ENCODE measurements around the gene TMEM255B. TPM values are rescaled to one million over a fixed set of nuclear protein-coding genes. Genes with fewer than 3 reads are reported as not detected.
"Not testable (repeated sequence)": the region's sequence is repeated elsewhere in the genome, so short reads cannot be mapped to it uniquely, and the experiment has no call there.

TMEM255B gene
- total and polyA plus RNA-seq, 5 donors = 6.2 to 9.9 (median 8.8) TPM

DNA sequence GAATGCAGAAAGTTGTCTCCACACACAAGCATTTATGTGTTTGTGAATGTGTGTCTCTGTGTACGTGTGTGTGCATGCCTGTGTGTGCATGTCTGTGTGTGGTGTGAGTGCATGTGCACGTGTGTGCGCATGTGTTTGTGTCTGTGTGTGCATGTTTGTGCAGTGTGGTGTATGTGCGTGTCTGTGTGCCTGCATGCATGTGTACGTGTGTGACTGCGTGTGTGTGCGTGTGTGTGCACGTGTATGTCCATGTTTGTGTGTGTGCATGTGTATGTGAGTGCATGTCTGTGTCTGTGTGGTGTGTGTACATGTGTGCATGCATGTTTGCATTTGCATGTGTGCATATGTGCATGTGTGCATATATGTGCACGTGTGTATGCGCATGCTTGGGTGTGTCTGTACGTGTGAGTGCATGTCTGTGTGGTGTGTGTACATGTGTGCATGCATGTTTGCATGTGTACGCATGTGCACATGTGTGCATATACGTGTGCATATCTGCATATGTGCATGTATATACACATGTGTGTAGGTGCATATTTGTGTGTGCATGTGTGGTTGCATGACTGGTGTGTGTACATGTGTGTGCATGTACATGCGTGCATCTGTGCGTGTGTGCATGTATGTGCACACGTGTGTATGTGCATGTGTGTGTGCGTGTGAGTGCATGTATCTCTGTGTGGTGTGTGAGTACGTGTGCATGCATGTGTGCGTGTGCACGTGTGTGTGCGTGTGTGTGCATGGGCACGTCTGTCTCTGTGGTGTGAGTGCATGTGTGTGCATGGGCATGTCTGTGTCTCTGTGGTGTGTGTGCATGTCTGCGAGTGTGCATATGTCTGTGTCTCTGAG, 8.2 kb upstream of the TMEM255B start:
- intact Hi-C loops (cut with DNase I) = no loop called here
- no peaks in the 10 kb centered on the region for H3K27me3 ChIP-seq (ENCODE audit: control insufficient read depth, insufficient read depth)
- no peaks in the 10 kb centered on the region for H3K9me3 ChIP-seq (ENCODE audit: control insufficient read depth, low read length)
- no peaks in the 10 kb centered on the region for H3K4me1 ChIP-seq (ENCODE audit: control insufficient read depth, insufficient read depth, low read length)
- no peak overlapping the region for H3K27ac ChIP-seq (ENCODE audit: low read length)
- WGBS = 92% methylated on average over 23 of the region's 23 CpGs
- ATAC-seq = no peak
- peak in 1 of 3 donors; percentile 18 for DNase-seq
- no peak overlapping the region for H3K4me3 ChIP-seq (ENCODE audit: low read length)

DNA sequence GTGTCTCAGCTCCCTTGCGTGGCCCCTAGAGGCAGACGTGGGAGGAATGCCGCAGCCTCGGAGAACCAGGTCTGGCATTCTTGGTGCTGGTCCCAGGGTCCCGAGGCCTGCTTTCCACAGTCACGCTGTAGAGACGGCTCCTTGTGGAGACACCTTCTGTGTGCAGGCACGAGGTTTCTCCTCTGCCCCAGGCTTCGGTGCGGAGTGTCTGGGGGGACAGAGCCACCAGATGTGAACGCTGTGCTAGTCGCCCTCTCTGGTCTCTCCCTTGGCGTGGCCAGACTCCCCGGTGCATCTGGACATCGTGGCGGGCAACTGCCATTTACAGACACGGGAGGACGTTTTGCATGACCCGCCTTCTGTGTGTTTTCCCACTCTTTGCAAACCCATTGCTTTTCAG, 7.5 kb upstream of the TMEM255B start:
- no peaks in the 10 kb centered on the region for H3K27me3 ChIP-seq (ENCODE audit: control insufficient read depth, insufficient read depth)
- H3K4me1 ChIP-seq (ENCODE audit: control insufficient read depth, insufficient read depth, low read length) = no peaks in the 10 kb centered on the region
- peak in 1 of 3 donors; percentile 30 for DNase-seq
- ATAC-seq = no peak
- no peak overlapping the region for H3K4me3 ChIP-seq (ENCODE audit: low read length)
- H3K9me3 ChIP-seq (ENCODE audit: control insufficient read depth, low read length) = no peaks in the 10 kb centered on the region
- no peak overlapping the region for H3K27ac ChIP-seq (ENCODE audit: low read length)
- intact Hi-C loops (cut with DNase I) = no loop called here
- 95% methylated on average over 19 of the region's 19 CpGs for WGBS

DNA sequence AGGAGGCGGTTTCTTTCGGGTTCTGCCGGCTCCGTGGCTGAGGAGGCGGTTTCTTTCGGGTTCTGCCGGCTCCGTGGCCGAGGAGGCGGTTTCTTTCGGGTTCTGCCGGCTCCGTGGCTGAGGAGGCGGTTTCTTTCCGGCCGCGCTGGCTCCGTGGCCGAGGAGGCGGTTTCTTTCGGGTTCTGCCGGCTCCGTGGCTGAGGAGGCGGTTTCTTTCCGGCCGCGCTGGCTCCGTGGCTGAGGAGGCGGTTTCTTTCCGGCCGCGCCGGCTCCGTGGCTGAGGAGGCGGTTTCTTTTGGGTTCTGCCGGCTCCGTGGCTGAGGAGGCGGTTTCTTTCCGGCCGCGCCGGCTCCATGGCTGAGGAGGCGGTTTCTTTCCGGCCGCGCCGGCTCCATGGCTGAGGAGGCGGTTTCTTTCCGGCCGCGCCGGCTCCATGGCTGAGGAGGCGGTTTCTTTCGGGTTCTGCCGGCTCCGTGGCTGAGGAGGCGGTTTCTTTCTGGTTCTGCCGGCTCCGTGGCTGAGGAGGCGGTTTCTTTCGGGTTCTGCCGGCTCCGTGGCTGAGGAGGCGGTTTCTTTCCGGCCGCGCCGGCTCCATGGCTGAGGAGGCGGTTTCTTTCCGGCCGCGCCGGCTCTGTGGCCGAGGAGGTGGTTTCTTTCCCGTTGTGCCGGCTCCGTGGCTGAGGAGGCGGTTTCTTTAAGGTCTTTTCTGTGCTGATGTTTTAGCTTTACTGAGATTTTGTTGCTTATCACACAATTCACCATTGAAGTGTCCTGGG, 6.6 kb upstream of the TMEM255B start:
- H3K27me3 ChIP-seq (ENCODE audit: control insufficient read depth, insufficient read depth); H3K27ac ChIP-seq (ENCODE audit: low read length); intact Hi-C loops (cut with DNase I); H3K9me3 ChIP-seq (ENCODE audit: control insufficient read depth, low read length); H3K4me1 ChIP-seq (ENCODE audit: control insufficient read depth, insufficient read depth, low read length); DNase-seq; ATAC-seq; H3K4me3 ChIP-seq (ENCODE audit: low read length): not testable (repeated sequence)
- WGBS = 96% methylated on average over 61 of the region's 78 CpGs

DNA sequence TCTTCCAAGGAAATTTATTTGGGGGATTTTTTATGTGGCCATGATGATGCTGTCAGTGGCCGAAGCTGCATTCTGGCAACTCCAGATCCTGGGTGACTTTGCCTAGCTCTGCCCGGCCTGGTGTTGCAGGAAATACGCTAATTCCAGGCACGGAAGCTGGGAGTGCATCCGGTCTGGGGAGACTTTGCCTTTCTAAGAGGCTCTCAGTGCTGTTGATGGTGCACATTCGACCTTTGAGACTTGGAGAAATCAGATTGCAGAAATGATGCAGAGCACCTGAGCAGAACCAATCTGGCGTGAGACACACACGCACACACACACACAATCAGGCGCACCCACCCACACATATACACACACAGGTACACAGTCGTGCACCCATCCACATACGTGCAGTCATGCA, 5.9 kb upstream of the TMEM255B start:
- Histone ChIP-seq H3K9me3 (ENCODE audit: control insufficient read depth, low read length) (no peaks in the 10 kb centered on the region), H3K27ac (ENCODE audit: low read length) (no peak overlapping the region), H3K4me3 (ENCODE audit: low read length) (no peak overlapping the region), H3K27me3 (ENCODE audit: control insufficient read depth, insufficient read depth) (no peaks in the 10 kb centered on the region), H3K4me1 (ENCODE audit: control insufficient read depth, insufficient read depth, low read length) (no peaks in the 10 kb centered on the region)
- ATAC-seq = no peak
- DNase-seq = no peak
- 77% methylated on average over 11 of the region's 11 CpGs for WGBS
- intact Hi-C loops (cut with DNase I) = no loop called here

DNA sequence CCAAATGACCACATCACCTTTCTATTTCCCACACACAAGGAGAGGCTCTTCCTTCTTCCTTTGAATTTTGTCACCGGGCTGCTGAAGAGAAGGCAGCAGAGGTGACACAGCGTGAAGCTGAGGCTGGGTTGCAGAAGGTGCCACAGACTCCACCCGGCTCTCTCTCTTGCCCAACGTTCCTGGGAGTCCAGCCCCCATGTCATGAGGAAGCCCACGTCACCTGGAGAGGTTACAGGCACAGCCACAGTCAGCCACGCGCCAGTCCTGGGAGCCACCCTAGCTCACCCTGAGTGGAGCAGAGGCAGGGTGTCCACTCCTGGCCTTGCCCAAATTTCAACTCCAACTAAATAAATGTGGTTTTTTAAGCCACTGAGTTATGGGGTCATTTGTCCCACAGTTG, 4.8 kb upstream of the TMEM255B start:
- peak in 1 of 3 donors; percentile 35 for DNase-seq

DNA sequence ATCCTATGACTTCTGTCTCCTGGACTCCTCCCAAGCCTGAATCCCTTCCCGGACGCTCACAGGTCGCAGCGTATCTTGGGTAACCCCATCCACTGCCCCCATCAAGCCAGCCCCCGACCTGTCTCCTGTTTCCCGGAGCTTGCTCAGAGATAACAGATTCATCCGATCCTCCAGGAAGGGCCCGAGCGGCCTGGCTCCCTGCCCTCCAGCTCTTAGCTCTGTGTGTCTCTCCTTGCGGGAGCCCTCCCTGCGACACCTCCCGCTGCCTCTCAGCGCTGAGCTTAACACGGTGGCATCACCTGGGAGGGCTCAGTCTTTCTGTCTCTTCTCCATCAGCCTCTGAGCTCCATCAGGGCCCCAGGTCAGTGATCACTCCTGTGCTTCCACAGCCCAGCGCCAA, 4.3 kb upstream of the TMEM255B start:
- ATAC-seq (no peak), DNase-seq (peak in 1 of 3 donors; percentile 39)
- WGBS = 60% methylated on average over 15 of the region's 15 CpGs
- H3K27ac ChIP-seq (ENCODE audit: low read length) = no peak overlapping the region
- H3K9me3 ChIP-seq (ENCODE audit: control insufficient read depth, low read length) = no peaks in the 10 kb centered on the region
- no peak overlapping the region for H3K4me3 ChIP-seq (ENCODE audit: low read length)
- no peaks in the 10 kb centered on the region for H3K27me3 ChIP-seq (ENCODE audit: control insufficient read depth, insufficient read depth)
- intact Hi-C loops (cut with DNase I) = no loop called here
- H3K4me1 ChIP-seq (ENCODE audit: control insufficient read depth, insufficient read depth, low read length) = no peaks in the 10 kb centered on the region

More for the DNA sequence above, 4.8 kb upstream of the TMEM255B start:
- intact Hi-C loops (cut with DNase I) = no loop called here
- WGBS = 75% methylated on average over 7 of the region's 7 CpGs
- H3K4me1 ChIP-seq (ENCODE audit: control insufficient read depth, insufficient read depth, low read length) = no peaks in the 10 kb centered on the region
- ATAC-seq = no peak
- no peak overlapping the region for H3K27ac ChIP-seq (ENCODE audit: low read length)
- no peak overlapping the region for H3K4me3 ChIP-seq (ENCODE audit: low read length)
- H3K9me3 ChIP-seq (ENCODE audit: control insufficient read depth, low read length) = no peaks in the 10 kb centered on the region
- H3K27me3 ChIP-seq (ENCODE audit: control insufficient read depth, insufficient read depth) = no peaks in the 10 kb centered on the region

DNA sequence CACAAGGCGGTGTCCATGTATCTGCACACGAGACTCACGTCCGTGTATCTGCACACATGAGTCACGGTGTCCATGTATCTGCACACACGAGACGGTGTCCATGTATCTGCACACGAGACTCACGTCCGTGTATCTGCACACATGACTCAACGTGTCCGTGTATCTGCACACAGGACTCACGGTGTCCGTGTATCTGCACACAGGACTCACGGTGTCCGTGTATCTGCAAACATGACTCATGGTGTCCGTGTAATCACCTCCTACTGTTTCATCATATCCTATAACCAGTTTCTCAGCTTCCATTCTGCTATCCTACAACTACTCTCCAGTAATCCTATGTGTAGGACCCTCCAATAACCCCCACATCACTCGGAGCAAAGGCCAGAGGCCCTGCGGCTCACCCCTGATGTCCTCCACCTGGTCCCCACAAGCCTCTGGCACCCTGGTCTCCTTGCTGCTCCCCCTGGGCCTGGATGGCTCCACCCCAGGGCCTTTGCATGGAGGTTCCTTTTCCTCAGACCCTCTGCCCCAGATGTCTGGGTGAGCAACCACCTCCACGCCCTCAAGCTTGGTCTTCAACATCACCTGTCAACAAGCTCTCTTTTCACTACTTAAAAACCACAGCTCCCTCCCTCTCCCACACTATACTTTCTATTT, 2.5 kb upstream of the TMEM255B start:
- no peak for DNase-seq
- Histone ChIP-seq H3K9me3 (ENCODE audit: control insufficient read depth, low read length) (no peaks in the 10 kb centered on the region), H3K4me3 (ENCODE audit: low read length) (no peak overlapping the region), H3K4me1 (ENCODE audit: control insufficient read depth, insufficient read depth, low read length) (no peaks in the 10 kb centered on the region), H3K27ac (ENCODE audit: low read length) (no peak overlapping the region), H3K27me3 (ENCODE audit: control insufficient read depth, insufficient read depth) (no peaks in the 10 kb centered on the region)
- WGBS = 93% methylated on average over 20 of the region's 20 CpGs
- no peak for ATAC-seq
- intact Hi-C loops (cut with DNase I) = no loop called here

DNA sequence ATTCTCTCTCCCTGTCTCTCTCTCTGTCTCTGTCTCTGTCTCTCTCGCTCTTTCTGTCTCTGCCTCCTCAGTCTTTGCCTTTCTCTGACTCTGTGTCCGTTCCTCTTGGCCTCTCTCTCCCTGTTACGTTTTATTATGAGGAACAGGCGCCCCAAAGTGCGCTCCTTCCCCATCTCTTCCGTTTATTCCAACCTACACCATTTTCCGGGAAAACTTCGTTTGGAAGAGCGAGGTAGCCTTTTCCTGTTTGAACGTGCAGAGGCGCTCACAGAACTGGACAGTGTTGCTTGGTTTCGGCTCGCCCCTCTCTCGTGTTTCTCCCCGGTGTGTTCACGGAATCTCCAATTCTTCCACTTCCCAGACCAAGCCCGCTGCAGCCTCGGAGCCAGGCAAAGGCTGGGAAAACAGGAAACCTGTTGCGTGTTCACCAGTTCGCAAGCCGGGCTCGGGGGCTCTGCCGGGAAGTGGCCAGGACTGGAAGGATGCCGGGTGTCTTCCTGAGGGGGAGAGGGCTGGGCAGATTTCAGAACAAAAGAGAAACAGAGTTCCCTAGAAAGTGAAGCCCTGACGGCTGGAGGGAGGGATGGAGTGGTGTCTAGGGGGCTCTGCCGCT, 605 bp downstream of the TMEM255B start:
- DNase-seq = peak; percentile 45 to 78 (median 62)
- Histone ChIP-seq H3K9me3 (ENCODE audit: control insufficient read depth, low read length) (no peaks in the 10 kb centered on the region), H3K4me1 (ENCODE audit: control insufficient read depth, insufficient read depth, low read length) (no peaks in the 10 kb centered on the region), H3K27ac (ENCODE audit: low read length) (peak overlapping the region; percentile 32), H3K27me3 (ENCODE audit: control insufficient read depth, insufficient read depth) (no peaks in the 10 kb centered on the region), H3K4me3 (ENCODE audit: low read length) (peak overlapping the region; percentile 93)
- intact Hi-C loops (cut with DNase I) = no loop called here
- peak; percentile 22 to 40 for ATAC-seq
- WGBS = under 1% methylated on average over 26 of the region's 26 CpGs

DNA sequence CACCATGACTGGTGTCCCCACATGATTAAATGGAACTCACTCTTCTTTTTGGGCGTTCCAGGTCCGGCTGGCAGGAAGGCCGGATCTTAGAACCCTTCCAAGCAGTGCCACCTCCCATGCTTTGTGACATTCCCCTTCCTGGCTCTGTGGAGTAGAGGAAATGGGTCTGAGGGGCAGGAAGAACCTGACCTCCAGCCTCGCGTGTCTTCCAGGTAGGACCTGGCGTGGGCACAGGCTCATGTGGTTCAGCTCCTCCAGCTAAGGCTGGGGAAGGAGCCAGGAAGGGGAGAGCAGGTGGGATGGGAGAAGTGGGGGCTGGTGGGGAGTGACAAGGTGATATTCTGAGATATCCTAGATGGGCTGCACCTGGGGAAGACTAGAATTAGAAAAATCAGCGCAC, 2.1 kb downstream of the TMEM255B start:
- no peak overlapping the region for H3K4me3 ChIP-seq (ENCODE audit: low read length)
- no peaks in the 10 kb centered on the region for H3K27me3 ChIP-seq (ENCODE audit: control insufficient read depth, insufficient read depth)
- ATAC-seq = no peak
- WGBS = 73% methylated on average over 7 of the region's 7 CpGs
- H3K27ac ChIP-seq (ENCODE audit: low read length) = no peak overlapping the region
- intact Hi-C loops (cut with DNase I) = no loop called here
- H3K9me3 ChIP-seq (ENCODE audit: control insufficient read depth, low read length) = no peaks in the 10 kb centered on the region
- DNase-seq = no peak
- no peaks in the 10 kb centered on the region for H3K4me1 ChIP-seq (ENCODE audit: control insufficient read depth, insufficient read depth, low read length)

DNA sequence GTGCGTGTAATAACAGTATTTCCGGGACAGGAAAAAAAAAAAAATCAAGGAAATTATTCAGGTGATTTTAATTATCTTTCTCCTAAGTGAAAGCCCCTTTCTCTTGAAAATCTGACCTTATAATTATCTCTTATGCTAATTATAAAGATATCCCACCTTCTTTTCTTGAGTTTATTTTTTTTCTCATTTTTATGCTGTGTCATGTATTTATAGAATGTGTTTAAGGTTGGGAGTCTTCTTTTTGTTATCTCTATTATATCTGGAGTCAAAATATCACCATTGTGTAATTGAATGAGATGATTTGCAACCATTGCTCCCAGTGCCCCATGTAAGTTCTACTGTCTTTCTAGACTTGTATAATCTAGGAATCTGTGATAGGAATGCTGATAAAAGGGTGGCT, 3.0 kb downstream of the TMEM255B start:
- ATAC-seq (no peak), DNase-seq (no peak)
- no peaks in the 10 kb centered on the region for H3K27me3 ChIP-seq (ENCODE audit: control insufficient read depth, insufficient read depth)
- no peak overlapping the region for H3K4me3 ChIP-seq (ENCODE audit: low read length)
- no peak overlapping the region for H3K27ac ChIP-seq (ENCODE audit: low read length)
- no peaks in the 10 kb centered on the region for H3K9me3 ChIP-seq (ENCODE audit: control insufficient read depth, low read length)
- 81% methylated on average over 2 of the region's 2 CpGs for WGBS
- H3K4me1 ChIP-seq (ENCODE audit: control insufficient read depth, insufficient read depth, low read length) = no peaks in the 10 kb centered on the region
- intact Hi-C loops (cut with DNase I) = no loop called here

Measured in right cardiac atrium (tissue), 5 donors.